C4-2B (cell line): Measurements from ENCODE around the gene OR10G8.
"Not testable (repeated sequence)": the region's sequence is repeated elsewhere in the genome, so short reads cannot be mapped to it uniquely, and the experiment has no call there.

Source experiments
- H3K27ac ChIP-seq: fragments of 450-650 bp; 2 replicates; pipeline ENCODE4 v1.5.1; 2017
- CTCF ChIP-seq: fragments of 450-650 bp; conservative IDR thresholded peaks from 2 replicates; pipeline ENCODE4 v1.5.1; 2017; ENCODE audit warnings: mild to moderate bottlenecking
- ZFX ChIP-seq: fragments of 450-650 bp; IDR thresholded peaks from 2 replicates; pipeline ENCODE4 v1.6.1; 2017

Gene OR10G8, protein sequence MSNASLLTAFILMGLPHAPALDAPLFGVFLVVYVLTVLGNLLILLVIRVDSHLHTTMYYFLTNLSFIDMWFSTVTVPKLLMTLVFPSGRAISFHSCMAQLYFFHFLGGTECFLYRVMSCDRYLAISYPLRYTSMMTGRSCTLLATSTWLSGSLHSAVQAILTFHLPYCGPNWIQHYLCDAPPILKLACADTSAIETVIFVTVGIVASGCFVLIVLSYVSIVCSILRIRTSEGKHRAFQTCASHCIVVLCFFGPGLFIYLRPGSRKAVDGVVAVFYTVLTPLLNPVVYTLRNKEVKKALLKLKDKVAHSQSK

GRCh38 chr11:124026498-124026897 lies at the start of gene OR10G8:
OR10G8 (plus strand) TSS chr11:124026798; CDS start chr11:124029623, 2,825 bp downstream.
- no peak for TF ChIP-seq CTCF
- TF ChIP-seq ZFX, result no peak
- no peak within 1 kb of the TSS for H3K27ac ChIP-seq

DNA sequence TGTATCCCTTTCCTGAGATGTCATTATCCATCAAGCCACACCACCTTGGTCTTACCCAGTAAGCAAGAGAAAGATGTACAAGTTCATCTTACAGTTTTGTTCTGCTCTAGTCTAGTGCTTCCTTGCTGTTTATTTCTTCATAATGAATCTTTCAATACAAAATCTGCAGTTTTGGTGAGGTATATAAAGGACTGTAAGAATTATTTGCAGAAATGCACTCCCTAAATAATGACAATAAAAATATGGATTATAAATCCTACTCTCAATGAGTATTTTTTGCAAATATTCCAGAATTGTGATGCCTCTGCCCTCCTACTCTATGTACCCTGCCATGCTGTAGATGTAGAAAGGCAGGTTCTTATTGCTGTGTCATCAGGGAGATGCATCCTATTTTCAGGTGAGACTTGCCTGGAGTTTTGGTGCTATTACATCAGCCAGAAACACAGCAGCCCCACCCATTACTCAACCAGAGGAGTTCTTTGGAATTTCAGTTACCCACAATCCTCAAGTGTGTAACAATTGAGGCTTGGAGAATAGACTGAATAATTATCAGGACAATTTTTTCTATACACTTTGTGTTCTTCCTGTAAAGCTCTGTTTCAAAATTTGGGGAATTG lies 48.8 kb upstream of the OR10G8 start, which contains the start of gene OR10S1:
Gene OR10S1 (minus strand): TSS at position 51 of the 617 bp plus-strand sequence. CDS start 117 bp downstream, outside the sequence.
- H3K27ac ChIP-seq, result no peak within 1 kb of the TSS
- TF ChIP-seq ZFX, result no peak
- TF ChIP-seq CTCF, result no peak

DNA sequence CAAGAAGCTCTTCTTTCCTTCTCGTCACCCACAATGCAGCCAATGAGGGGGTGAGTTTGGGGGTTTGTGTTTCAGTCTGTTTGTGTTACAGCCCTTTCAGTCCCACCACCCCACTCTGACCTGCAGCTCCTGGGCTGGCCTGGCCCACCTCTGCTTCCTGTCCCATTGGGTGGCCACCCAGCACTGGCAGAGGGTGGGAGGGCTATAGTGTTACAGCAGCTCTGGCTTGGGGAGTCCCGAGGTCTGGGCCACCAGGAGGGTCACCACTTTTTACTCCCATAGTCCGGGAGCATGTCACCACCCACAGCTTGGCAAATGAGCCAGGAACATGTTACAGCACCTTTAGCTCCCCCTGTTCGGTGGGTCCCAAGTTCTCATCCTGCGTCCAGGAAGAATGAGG lies 47.3 kb upstream of the OR10G8 start:
- no peak overlapping the region for H3K27ac ChIP-seq
- no peak for TF ChIP-seq CTCF
- TF ChIP-seq ZFX, result no peak

DNA sequence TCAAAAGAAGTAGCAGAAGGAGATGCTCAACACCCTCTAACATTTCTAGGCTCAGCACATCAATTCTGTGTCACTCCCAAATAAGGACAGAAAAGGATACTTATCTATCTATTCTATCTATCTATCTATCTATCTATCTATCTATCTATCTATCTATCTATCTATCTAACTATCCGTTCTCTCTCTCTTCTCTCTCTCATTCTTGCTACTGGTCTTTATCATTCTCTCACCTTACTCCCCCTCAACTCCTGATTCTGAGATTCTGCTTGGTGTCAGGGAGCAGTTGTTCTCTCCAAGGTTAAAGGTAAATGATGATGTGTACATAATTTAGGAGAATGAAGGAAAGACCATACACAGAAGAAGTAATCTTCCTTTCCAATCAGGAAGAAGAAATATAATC lies 31.5 kb upstream of the OR10G8 start, which contains the start of gene OR10G6:
Gene OR10G6 (minus strand): TSS at position 43 of the 400 bp plus-strand sequence. CDS start 0 bp downstream, at position 43.
- TF ChIP-seq ZFX (no peak), CTCF (no peak)
- no peak within 1 kb of the TSS for H3K27ac ChIP-seq

GRCh38 chr11:124012697-124013096 lies 13.9 kb upstream of the OR10G8 start, which contains the start of gene OR10G4:
OR10G4 (plus strand) TSS chr11:124012997; CDS start chr11:124015575, 2,578 bp downstream.
- TF ChIP-seq CTCF, result no peak
- TF ChIP-seq ZFX, result no peak

DNA sequence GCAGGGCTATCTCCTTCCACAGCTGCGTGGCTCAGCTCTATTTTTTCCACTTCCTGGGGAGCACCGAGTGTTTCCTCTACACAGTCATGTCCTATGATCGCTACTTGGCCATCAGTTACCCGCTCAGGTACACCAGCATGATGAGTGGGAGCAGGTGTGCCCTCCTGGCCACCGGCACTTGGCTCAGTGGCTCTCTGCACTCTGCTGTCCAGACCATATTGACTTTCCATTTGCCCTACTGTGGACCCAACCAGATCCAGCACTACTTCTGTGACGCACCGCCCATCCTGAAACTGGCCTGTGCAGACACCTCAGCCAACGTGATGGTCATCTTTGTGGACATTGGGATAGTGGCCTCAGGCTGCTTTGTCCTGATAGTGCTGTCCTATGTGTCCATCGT lies 10.8 kb upstream of the OR10G8 start:
- not testable (repeated sequence) for H3K27ac ChIP-seq

More at GRCh38 chr11:124012697-124013096, 13.9 kb upstream of the OR10G8 start, which contains the start of gene OR10G4:
- H3K27ac ChIP-seq, result no peak within 1 kb of the TSS

GRCh38 chr11:124036666-124037065 lies 10.1 kb downstream of the OR10G8 start:
- TF ChIP-seq ZFX, result no peak
- no peak overlapping the region for H3K27ac ChIP-seq

GRCh38 chr11:124039557-124039956 lies 13.0 kb downstream of the OR10G8 start:
- H3K27ac ChIP-seq, result no peak overlapping the region
- TF ChIP-seq ZFX (no peak), CTCF (no peak)
